Endothelial cell of hepatic sinusoid (primary cell): Measurements from ENCODE around the gene HS2ST1.

ENCODE experiments used
- in situ Hi-C: cut with HindIII; loops from 2 replicates; pipeline ENCODE4 v1.10.0; 2017; ENCODE audit warnings: low sequenced_read_pairs

The HS2ST1 gene

DNA sequence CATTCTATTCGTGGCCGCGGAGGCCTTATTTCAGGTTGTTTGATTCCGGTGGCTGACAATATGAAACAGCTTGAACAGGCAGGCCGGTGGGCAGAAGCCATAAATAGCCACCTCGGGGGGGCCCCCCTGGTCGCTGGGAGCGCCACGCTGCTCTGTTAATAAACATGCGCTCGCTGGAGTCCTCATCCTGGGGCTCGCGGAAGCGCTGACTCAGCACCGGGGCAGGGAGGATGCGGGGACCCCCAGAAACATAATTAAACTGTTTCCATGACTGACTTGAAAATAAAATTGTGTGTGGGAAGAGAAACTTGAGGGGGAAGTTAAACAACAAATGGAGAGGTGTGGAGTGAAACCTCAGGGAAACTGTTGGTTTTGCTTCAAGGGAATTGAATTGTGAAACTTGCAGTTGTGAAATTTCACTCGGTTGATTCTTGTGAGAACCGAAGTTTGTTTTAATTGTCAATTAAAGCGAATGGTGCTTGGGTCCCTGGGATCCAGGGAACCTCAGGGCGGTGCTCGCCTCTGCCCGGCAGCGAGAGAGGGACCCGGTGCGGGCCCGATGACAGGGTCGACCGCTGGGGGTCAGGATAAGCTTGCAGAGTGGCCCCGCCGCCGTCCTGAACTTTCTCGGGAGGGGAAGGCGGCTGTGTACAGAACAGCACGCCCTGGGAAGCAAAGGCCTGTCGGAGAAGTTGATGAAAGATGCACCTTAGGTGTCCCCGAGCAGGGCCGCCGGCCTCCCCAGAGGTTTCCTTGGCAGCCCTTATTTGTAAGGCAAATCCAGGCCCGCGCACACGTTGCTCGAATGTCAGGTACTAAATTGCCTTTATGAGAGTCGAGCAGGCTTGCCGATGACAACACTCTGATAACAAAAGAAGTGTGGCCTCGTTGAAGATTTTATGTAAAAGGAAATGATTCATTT is 237.3 kb downstream of the HS2ST1 start:
- in situ Hi-C loops, result no loop called here

DNA sequence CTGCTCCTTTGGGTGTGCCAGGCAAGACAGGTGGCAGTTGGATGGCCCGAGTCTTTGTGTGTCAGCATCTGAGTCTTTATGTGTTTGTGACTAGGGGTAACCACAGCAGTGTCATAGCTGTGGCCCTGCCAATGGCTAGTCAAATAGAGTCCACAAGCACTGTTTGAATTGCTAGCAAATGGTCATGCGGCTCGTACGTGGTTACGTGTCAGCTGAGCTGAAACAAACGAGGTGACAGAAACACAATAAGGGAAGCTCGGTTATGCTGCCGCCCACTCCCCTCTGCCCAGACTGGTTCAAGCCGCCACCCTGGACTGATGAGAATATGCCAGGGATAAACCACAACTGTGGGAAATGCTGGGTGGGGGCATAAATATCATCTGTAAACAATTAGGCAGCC is 239.9 kb downstream of the HS2ST1 start:
- in situ Hi-C loops, result no loop called here

GRCh38 chr1:87155170-87155569 is 240.7 kb downstream of the HS2ST1 start:
- in situ Hi-C loops, result no loop called here

DNA sequence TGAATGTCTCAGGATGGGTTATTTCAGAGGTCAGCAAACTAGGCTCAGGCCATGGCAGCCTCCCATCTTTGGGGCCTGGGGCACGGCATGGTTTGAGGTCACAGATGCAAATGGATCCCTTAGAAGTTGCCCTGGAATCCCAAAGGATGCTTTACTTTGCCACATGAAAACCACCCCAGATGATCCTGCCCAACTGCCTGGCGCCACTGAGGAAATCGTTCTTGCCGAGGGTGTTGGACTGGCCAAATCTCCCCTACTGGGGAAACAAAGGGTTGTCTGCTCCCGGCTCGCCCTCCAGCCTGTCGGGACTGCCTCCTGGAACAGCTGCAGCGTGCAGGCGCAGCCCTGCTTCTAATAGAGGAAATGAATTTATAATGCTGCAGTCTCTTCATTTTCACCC is 241.2 kb downstream of the HS2ST1 start:
- in situ Hi-C loops, result no loop called here

DNA sequence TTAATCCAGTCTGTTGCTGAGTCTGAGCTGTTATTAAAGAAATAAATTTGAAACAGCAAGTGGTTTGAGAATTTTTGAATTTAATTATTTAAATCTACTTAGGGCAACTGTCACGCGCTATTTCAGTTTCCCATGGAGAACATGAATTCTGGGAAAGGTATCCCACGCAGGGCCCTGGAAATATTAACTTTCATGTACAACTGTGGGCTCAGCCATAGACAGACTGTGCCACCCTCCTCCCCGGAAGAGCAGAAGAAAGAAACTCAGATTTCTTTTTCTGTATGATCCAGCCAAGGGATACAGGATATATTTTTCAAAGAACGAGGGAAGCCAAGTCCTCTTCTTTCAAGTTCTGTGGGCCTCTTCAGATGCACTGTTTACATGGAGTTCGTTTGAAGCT is 241.7 kb downstream of the HS2ST1 start:
- in situ Hi-C loops, result no loop called here

- in situ Hi-C loops, result no loop called here
Observed at GRCh38 chr1:87159378-87159915, 245.0 kb downstream of the HS2ST1 start.
